Epidermal melanocyte (primary cell): ENCODE data around the gene TEDC2.

Experiments used
- DNase-seq: peaks from one replicate; pipeline ENCODE4 v3.0.0; 2011; ENCODE audit warnings: low spot score; ENCODE audit not compliant: insufficient read length

TEDC2 gene

DNA sequence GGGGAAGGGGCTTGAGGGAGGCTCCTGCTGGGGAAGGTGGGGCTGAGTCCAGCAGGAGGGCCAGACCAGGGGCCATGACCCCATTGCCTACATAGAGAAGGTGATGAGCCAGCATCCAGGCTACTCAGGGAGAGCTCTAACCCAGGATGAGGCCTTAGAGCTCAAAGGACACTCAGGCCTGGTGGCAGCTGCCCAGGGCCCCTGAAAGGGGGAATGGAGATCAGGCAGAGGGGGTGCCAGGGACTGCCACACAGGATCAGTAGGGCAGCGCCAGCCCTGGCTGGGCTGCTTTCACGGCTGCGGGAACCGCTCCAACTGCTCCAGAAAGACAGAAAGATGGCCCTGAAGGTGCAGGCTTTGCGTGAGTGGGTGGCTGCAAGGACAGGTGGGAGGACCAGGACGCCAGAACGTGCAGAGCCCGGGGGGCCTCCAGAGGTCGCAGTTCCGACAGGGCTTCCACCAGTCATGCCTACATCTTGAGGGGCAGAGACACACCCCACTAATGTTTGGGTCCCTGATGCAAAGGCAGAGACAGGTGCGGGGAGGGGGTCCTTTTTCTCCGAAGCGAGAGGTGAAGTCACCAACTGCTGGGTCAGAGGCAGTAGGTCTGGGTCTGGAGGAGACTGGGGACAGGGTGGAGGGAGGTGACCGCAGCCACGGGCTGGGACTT is 53.0 kb downstream of the TEDC2 start:
- no peak for DNase-seq

GRCh38 chr16:2513405-2514332 is 53.8 kb downstream of the TEDC2 start, which contains the start of gene ATP6V0C:
TSS of gene ATP6V0C (plus strand) at chr16:2513952. CDS start at chr16:2514104, 152 bp downstream.
- peak; percentile 95 for DNase-seq
